Duodenal mucosa (tissue), 2 donors: ENCODE data around the gene C6orf62.
"Not testable (repeated sequence)": the region's sequence is repeated elsewhere in the genome, so short reads cannot be mapped to it uniquely, and the experiment has no call there.

Experiments
- H3K27ac ChIP-seq: one replicate; pipeline ENCODE4 v1.7.0; 2013; ENCODE audit warnings: low read depth, low read length
- H3K27me3 ChIP-seq, 2 donors: one replicate each; pipeline ENCODE4 v1.7.0; 2013; ENCODE audit warnings: low read length in 2 of 2, control low read depth in 1 of 2; ENCODE audit not compliant: insufficient read depth in 2 of 2, control insufficient read depth in 1 of 2
- H3K36me3 ChIP-seq, 2 donors: one replicate each; pipeline ENCODE4 v1.7.0; 2013; ENCODE audit warnings: low read length in 2 of 2, control low read depth in 1 of 2; ENCODE audit not compliant: insufficient read depth in 2 of 2, control insufficient read depth in 1 of 2
- H3K4me1 ChIP-seq, 2 donors: one replicate each; pipeline ENCODE4 v1.7.0; 2013; ENCODE audit warnings: low read length in 2 of 2, control low read depth in 1 of 2; ENCODE audit not compliant: insufficient read depth in 2 of 2, control insufficient read depth in 1 of 2
- H3K4me3 ChIP-seq, 2 donors: one replicate each; pipeline ENCODE4 v1.7.0; 2013; ENCODE audit warnings: low read length in 2 of 2, low read depth in 1 of 2
- H3K9ac ChIP-seq, 2 donors: one replicate each; pipeline ENCODE4 v1.7.0; 2013; ENCODE audit warnings: low read length in 2 of 2, low read depth in 1 of 2
- H3K9me3 ChIP-seq, 2 donors: one replicate each; pipeline ENCODE4 v1.7.0; 2013; ENCODE audit warnings: low read length in 2 of 2, control low read depth in 1 of 2; ENCODE audit not compliant: control insufficient read depth in 1 of 2

C6orf62 gene

DNA sequence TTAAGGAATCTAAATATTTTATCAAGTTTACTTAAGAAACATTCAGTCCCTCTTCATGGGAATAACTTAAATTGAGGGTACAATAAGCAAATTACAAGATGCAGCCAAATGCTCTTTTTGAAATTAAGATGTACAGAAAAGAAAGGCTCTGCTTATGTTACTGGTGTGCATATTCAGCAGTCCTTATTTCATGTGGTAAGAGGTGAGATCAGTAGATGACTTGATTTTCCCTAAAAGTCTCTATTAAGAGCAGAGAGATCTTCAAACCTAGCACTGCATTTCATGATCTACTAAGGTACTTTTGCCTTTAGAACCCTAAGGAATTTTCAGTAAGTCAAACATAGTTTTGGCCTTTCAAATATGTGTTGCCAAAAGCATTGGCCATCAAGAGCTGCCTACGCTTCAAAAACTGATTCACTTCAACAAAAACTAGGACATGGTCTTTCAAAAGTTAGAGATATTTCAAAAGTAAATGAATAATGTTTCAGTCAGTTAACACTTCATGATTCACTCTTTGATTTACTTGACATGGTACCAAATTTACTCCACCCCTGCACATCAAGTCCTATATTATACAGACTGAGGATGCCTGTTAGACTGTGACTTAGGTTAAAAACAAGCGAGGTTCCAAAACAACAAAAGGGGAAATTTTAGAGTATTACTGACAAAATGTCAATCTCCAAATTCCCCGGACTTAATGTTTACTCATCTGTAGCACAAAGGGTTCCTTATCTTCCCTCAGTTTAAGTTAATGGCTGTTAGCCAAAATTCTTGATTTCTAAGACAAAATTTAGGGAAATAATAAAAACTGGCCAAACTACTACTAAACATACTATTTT is 19.2 kb downstream of the C6orf62 start:
- Histone ChIP-seq H3K27me3 (no peaks in the 10 kb centered on the region), H3K4me1 (no peaks in the 10 kb centered on the region), H3K9me3 (no peaks in the 10 kb centered on the region), H3K36me3 (peaks cover 13 to 29% of the 10 kb centered on the region in 2 donors), H3K4me3 (no peak overlapping the region), H3K27ac (no peak overlapping the region), H3K9ac (no peak overlapping the region)

DNA sequence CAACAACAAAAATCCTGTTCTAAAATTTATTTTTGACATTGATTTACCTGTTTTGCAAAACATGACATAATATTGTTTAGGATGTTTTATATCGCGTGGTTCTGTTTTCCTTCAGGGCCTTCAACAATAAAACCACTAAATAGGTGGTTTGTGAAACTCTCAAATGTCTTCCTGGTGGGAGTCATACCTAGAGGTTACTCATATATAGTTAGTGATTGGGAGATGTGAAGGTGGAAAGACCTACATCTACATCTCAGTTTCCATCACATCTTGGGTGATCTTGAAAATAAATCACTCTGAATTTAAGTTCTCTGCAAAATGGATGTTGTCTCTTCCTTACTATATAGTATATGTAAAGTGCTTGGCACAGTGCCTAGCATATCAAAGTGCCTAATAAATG is 22.9 kb downstream of the C6orf62 start:
- Histone ChIP-seq H3K9ac (no peak overlapping the region), H3K36me3 (no peaks in the 10 kb centered on the region), H3K27ac (no peak overlapping the region), H3K9me3 (no peaks in the 10 kb centered on the region), H3K4me1 (no peaks in the 10 kb centered on the region), H3K4me3 (no peak overlapping the region), H3K27me3 (no peaks in the 10 kb centered on the region)

DNA sequence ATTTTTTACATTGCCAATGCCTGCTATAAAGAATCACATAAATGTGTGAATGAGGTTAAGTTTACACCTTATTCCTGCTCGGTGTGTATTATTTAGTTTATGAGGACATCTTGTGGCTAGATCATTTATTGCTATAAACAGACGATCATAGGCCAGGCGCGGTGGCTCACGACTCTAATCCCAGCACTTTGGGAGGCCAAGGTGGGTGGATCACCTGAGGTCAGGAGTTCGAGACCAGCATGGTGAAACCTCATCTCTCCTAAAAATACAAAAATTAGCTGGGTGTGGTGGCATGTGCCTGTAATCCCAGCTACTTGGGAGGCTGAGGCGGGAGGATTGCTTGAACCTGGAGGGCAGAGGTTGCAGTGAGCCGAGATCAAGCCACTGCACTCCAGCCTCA is 23.3 kb downstream of the C6orf62 start:
- not testable (repeated sequence) for H3K9me3 ChIP-seq, H3K27me3 ChIP-seq, H3K36me3 ChIP-seq, H3K4me3 ChIP-seq, H3K27ac ChIP-seq, H3K9ac ChIP-seq, H3K4me1 ChIP-seq

DNA sequence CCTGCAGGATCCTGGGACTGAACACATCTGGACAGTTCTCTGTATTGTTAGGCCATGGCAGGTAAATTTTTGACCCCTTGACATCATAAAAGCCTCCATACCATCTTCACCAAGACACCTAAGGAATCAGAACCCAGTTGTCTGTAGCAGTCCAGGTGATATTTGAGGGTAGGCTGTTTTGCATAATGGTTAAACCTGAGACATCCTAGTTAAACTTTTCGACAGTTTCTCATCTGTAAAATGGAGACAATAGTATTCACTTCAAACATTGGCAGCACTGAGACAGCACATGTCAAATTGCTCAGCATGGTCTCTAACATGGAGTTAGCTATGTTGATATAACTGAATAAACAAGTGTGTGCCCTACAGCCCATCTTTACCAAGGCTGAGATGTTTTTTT is 24.8 kb downstream of the C6orf62 start:
- Histone ChIP-seq H3K27me3 (no peaks in the 10 kb centered on the region), H3K9ac (no peak overlapping the region), H3K9me3 (no peaks in the 10 kb centered on the region), H3K36me3 (no peaks in the 10 kb centered on the region), H3K27ac (no peak overlapping the region), H3K4me1 (no peaks in the 10 kb centered on the region), H3K4me3 (no peak overlapping the region)

DNA sequence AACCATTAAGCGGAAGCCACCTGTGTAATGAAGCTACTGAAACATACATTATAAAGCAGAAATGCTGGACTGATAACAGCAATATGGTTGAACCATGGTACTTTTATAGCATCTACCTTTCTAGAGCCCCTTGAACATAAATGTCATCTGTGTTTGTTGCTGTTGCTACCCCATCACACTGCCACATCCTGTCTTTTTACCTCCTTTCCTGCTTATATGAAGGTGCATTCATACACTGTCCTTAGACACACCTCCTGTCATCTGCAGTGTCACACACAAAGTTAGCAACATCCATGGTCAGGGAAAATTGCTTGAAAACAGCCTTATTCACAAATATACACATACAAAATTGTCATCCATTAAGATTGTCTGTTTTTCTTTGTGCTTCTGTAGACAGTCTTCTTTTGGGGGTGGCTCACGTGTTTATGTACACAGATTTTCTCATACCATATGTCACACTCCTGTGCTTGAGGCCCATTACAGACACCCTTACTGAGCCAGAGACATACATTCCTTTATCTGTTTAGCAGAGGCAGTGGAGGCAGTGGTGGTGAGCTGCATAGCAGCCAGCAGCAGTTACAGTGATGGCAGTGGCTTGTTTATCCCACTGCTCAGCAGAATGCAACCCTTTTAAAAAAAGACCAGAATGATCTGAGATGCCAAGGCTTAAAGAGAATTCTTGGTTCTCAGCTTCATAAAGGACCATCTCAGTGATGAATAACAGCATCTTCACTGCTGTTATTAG is 25.9 kb downstream of the C6orf62 start:
- no peak overlapping the region for H3K27ac ChIP-seq
- H3K27me3 ChIP-seq: no peaks in the 10 kb centered on the region
- H3K4me3 ChIP-seq: no peak overlapping the region
- no peaks in the 10 kb centered on the region for H3K36me3 ChIP-seq
- no peaks in the 10 kb centered on the region for H3K9me3 ChIP-seq
- H3K9ac ChIP-seq: no peak overlapping the region
- no peaks in the 10 kb centered on the region for H3K4me1 ChIP-seq

DNA sequence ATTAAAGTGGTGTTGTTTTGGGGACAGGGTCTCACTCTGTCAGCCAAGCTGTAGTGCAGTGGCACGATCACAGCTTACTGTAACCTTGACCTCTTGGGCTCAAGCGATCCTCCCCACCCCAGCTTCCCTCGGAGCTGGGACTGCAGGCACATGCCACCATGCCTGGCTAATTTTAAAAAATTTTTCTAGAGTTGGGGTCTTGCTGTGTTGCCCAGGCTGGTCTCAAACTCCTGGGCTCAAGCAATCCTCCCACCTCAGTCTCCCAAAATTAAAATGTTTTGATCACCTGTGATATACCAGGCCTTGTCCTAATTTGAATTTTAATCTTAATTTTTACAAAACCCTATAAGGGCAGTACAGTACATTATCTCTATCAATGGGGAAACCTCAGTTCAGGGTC is 26.5 kb downstream of the C6orf62 start:
- H3K27ac ChIP-seq: no peak overlapping the region

DNA sequence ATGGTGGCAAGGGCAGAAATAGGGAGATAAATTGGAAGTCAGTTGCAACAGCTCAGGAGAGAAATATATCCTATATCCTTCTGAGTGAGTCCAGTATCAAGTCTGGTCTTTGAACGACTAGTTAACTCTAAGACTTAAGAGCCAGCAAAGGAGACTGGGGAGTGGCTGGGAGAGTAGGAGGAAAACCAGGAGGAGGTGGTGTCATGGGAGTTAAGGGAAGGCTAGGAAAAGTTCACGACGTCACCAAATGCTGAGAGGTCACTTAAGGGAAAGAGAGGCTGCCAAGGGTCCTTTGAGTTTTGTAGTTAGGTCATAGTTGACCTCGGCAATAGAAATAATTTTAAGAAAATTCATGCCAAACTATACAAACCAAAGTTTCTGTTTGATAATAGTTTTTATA is 27.0 kb downstream of the C6orf62 start:
- H3K9ac ChIP-seq: no peak overlapping the region
- no peak overlapping the region for H3K27ac ChIP-seq
- H3K27me3 ChIP-seq: no peaks in the 10 kb centered on the region
- H3K4me1 ChIP-seq: no peaks in the 10 kb centered on the region
- H3K36me3 ChIP-seq: no peaks in the 10 kb centered on the region
- no peak overlapping the region for H3K4me3 ChIP-seq
- H3K9me3 ChIP-seq: no peaks in the 10 kb centered on the region

More for the DNA sequence above, 26.5 kb downstream of the C6orf62 start:
- Histone ChIP-seq H3K9me3 (no peaks in the 10 kb centered on the region), H3K4me1 (no peaks in the 10 kb centered on the region), H3K9ac (no peak overlapping the region), H3K27me3 (no peaks in the 10 kb centered on the region), H3K36me3 (no peaks in the 10 kb centered on the region), H3K4me3 (no peak overlapping the region)

DNA sequence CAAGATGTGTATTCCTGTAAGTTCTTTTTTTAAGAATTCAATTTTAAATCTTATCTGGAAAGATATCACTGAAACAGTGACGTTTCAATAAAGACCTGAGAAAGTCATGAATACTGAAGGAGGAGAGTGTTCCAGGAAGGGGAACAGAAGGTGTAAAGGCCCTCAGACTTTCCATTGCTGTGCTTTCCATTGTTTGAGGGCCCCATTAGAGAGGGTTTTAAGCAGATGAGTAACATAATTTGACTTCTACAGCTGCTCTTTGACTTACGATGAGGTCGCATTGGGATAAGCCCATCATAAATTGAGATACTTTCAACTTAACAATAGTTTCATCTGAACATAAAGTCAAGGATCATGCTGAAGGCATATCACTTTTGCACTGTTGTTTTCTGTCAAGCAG is 27.4 kb downstream of the C6orf62 start:
- Histone ChIP-seq H3K4me3 (no peak overlapping the region), H3K4me1 (no peaks in the 10 kb centered on the region), H3K27ac (no peak overlapping the region), H3K9me3 (no peaks in the 10 kb centered on the region), H3K36me3 (no peaks in the 10 kb centered on the region), H3K27me3 (no peaks in the 10 kb centered on the region), H3K9ac (no peak overlapping the region)

DNA sequence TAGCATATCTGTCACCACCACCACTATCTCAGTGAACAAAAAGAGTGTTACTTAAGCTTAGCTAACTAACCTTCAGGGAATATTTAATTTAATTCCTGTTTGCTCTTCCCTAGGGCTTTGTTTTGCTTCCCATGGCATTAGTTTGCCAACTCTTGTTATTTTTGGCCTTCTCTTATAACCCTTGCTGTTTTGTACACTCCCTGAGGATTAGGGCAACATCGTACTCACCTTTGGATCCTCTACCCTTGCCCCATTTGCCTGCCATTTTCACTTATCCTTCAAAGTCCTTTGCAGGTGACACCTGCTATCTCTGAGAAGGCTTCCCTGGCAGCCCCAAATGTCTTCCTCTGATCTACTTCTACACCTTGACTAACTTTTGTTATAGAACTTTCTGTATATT is 28.4 kb downstream of the C6orf62 start:
- no peaks in the 10 kb centered on the region for H3K36me3 ChIP-seq
- H3K9ac ChIP-seq: no peak overlapping the region
- no peaks in the 10 kb centered on the region for H3K9me3 ChIP-seq
- no peak overlapping the region for H3K4me3 ChIP-seq
- H3K27me3 ChIP-seq: no peaks in the 10 kb centered on the region
- H3K4me1 ChIP-seq: no peaks in the 10 kb centered on the region
- no peak overlapping the region for H3K27ac ChIP-seq

DNA sequence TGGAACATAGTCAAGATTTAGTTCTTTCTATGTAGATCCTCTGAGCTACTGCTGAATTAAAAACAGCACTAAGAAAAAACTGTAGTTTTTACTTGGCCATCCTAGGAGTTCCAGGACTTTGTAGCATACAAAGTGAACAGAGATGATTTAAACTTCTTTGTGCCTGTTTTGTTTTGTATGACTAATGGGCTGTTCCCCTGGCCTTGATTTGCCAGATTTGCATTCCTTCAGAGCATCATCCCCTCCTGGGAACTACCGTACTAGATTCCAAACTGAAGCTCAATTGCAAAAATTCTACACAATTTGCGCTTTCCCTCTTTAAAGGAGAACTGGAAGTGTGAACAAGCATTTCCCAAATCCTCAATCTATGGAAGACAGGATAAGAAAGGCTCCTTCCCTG is 29.0 kb downstream of the C6orf62 start:
- no peak overlapping the region for H3K9ac ChIP-seq
- H3K27ac ChIP-seq: no peak overlapping the region
- no peaks in the 10 kb centered on the region for H3K36me3 ChIP-seq
- H3K27me3 ChIP-seq: no peaks in the 10 kb centered on the region
- no peaks in the 10 kb centered on the region for H3K9me3 ChIP-seq
- H3K4me1 ChIP-seq: no peaks in the 10 kb centered on the region
- H3K4me3 ChIP-seq: no peak overlapping the region
